Measurements from ENCODE around the gene RAD1. TPM values are rescaled to one million over a fixed set of nuclear protein-coding genes. Genes with fewer than 3 reads are reported as not detected.

Gene RAD1
- polyA plus RNA-seq, 3 donors, result 8.5 to 9.6 (median 9.4) TPM

GRCh38 chr5:34870382-34870781, 44.9 kb downstream of the RAD1 start:
- H3K4me3 Mint-ChIP-seq, result no peak overlapping the region
- peaks cover 0 to 3% (median 0%) of the 10 kb centered on the region in 3 donors for H3K27me3 Mint-ChIP-seq (ENCODE audit: low read depth in 3 of 3)
- no peak overlapping the region for H3K4me3 ChIP-seq (replicated peaks in 1 of 3; ENCODE audit: low read depth in 2 of 3, low read length in 3 of 3)
- DNase-seq, result no peak
- no peak for TF ChIP-seq CTCF (IDR thresholded peaks at IDR 0.05)
- H3K27me3 ChIP-seq (ENCODE audit: control insufficient read depth in 2 of 2, insufficient read depth in 2 of 2, low read length in 2 of 2), result no peaks in the 10 kb centered on the region
- no peak overlapping the region for H2AFZ ChIP-seq (ENCODE audit: insufficient read depth, low read depth, low read length, poor library complexity, severe bottlenecking)
- no peak overlapping the region for H3K9ac ChIP-seq (ENCODE audit: insufficient read depth, low read length, poor library complexity, severe bottlenecking)
- no peak overlapping the region for H3K4me2 ChIP-seq (replicated peaks; ENCODE audit: extremely low read depth, low read length, poor library complexity, severe bottlenecking)
- intact Hi-C loops (cut with micrococcal nuclease), result no loop called here
- H3K4me1 ChIP-seq (ENCODE audit: control insufficient read depth in 1 of 2, insufficient read depth in 2 of 2, low read length in 2 of 2), result no peaks in the 10 kb centered on the region
- no peaks in the 10 kb centered on the region for H3K36me3 ChIP-seq (replicated peaks in 1 of 2; ENCODE audit: control insufficient read depth in 1 of 2, insufficient read depth in 2 of 2, low read length in 2 of 2)
- no peaks in the 10 kb centered on the region for H3K79me2 ChIP-seq (ENCODE audit: insufficient read depth, low read length)
- no peaks in the 10 kb centered on the region for H3K36me3 Mint-ChIP-seq
- no peaks in the 10 kb centered on the region for H4K20me1 ChIP-seq (ENCODE audit: insufficient read depth, low read length)
- H3K9me3 Mint-ChIP-seq, result peaks cover 0 to 2% (median 0%) of the 10 kb centered on the region in 7 donors
- H3K4me1 Mint-ChIP-seq, result no peaks in the 10 kb centered on the region
- H3K9me3 ChIP-seq (replicated peaks in 1 of 2; ENCODE audit: control insufficient read depth in 1 of 2, insufficient read depth in 1 of 2, low read length in 2 of 2), result no peaks in the 10 kb centered on the region
- H3K27ac ChIP-seq (ENCODE audit: low read depth in 1 of 2, low read length in 2 of 2), result no peak overlapping the region
- H3K27ac Mint-ChIP-seq, result no peak overlapping the region
- WGBS (ENCODE audit: insufficient coverage), result no CpG with 5 or more reads among the region's 2 CpGs

- Mint-ChIP-seq H3K4me1 (no peaks in the 10 kb centered on the region), H3K4me3 (no peak overlapping the region), H3K36me3 (no peaks in the 10 kb centered on the region), H3K9me3 (peaks cover 0 to under 1% (median 0%) of the 10 kb centered on the region in 7 donors), H3K27ac (no peak overlapping the region), H3K27me3 (ENCODE audit: low read depth in 3 of 3) (peaks cover 0 to 3% (median 0%) of the 10 kb centered on the region in 3 donors)
- Histone ChIP-seq H3K27me3 (ENCODE audit: control insufficient read depth in 2 of 2, insufficient read depth in 2 of 2, low read length in 2 of 2) (no peaks in the 10 kb centered on the region), H3K79me2 (ENCODE audit: insufficient read depth, low read length) (no peaks in the 10 kb centered on the region), H2AFZ (ENCODE audit: insufficient read depth, low read depth, low read length, poor library complexity, severe bottlenecking) (no peak overlapping the region), H3K4me1 (ENCODE audit: control insufficient read depth in 1 of 2, insufficient read depth in 2 of 2, low read length in 2 of 2) (no peaks in the 10 kb centered on the region), H3K4me3 (replicated peaks in 1 of 3; ENCODE audit: low read depth in 2 of 3, low read length in 3 of 3) (no peak overlapping the region), H3K9me3 (replicated peaks in 1 of 2; ENCODE audit: control insufficient read depth in 1 of 2, insufficient read depth in 1 of 2, low read length in 2 of 2) (no peaks in the 10 kb centered on the region), H3K9ac (ENCODE audit: insufficient read depth, low read length, poor library complexity, severe bottlenecking) (no peak overlapping the region), H4K20me1 (ENCODE audit: insufficient read depth, low read length) (no peaks in the 10 kb centered on the region), H3K36me3 (replicated peaks in 1 of 2; ENCODE audit: control insufficient read depth in 1 of 2, insufficient read depth in 2 of 2, low read length in 2 of 2) (no peaks in the 10 kb centered on the region), H3K4me2 (replicated peaks; ENCODE audit: extremely low read depth, low read length, poor library complexity, severe bottlenecking) (no peak overlapping the region), H3K27ac (ENCODE audit: low read depth in 1 of 2, low read length in 2 of 2) (no peak overlapping the region)
- DNase-seq, result no peak
- no CpG with 5 or more reads among the region's 1 CpG for WGBS (ENCODE audit: insufficient coverage)
- TF ChIP-seq CTCF (IDR thresholded peaks at IDR 0.05), result no peak
- intact Hi-C loops (cut with micrococcal nuclease), result no loop called here
These were observed 46.0 kb downstream of the RAD1 start for GRCh38 chr5:34869256-34869655.
